PFSK-1 (cell line): Measurements from ENCODE around the gene BAMBI.

ENCODE experiments used
- FOXP2 ChIP-seq: optimal IDR thresholded peaks from 2 replicates; pipeline ENCODE3; 2011; ENCODE audit warnings: borderline replicate concordance, control low read depth, inconsistent platforms; ENCODE audit not compliant: insufficient read depth; ENCODE audit errors: extremely low read length, extremely low read depth
- POLR2AphosphoS5 ChIP-seq: IDR thresholded peaks from 2 replicates; pipeline ENCODE4 v1.6.1; 2012; ENCODE audit warnings: low read depth, mild to moderate bottlenecking, control low read depth, low read length, moderate library complexity
- SIN3A ChIP-seq: IDR thresholded peaks from 2 replicates; pipeline ENCODE4 v1.6.1; 2012; ENCODE audit warnings: mild to moderate bottlenecking, low read length, moderate library complexity, borderline replicate concordance; ENCODE audit not compliant: insufficient read depth
- TF ChIP-seq, protein P1 (sequence below), 2 experiments: IDR thresholded peaks; 2 replicates each; pipeline versions ENCODE4 v1.6.1 to v1.8.0; 2011 to 2012; ENCODE audit warnings: low read depth in 2 of 2, low read length in 2 of 2, control low read depth in 1 of 2, inconsistent platforms in 1 of 2, mild to moderate bottlenecking in 1 of 2, moderate library complexity in 1 of 2; ENCODE audit not compliant: insufficient read depth in 1 of 2

DNA sequence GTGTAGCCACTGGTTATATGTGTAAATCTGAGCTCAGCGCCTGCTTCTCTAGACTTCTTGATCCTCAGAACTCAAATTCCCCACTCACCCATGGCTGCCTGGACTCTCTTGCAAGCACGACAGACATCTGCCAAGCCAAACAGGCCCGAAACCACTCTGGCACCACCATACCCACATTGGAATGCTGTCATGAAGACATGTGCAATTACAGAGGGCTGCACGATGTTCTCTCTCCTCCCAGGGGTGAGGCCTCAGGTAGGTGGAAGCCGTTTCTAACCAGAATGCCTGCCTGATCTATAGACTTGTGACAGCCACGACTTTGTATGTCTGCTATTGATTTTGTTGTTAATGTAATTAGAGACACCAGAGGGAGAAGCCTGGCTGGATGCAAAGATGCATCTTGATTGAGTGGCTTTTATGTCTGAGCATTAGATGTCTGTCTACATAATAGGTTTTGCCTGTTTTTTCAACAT is 4.0 kb downstream of the BAMBI start:
- no peak for TF ChIP-seq POLR2AphosphoS5
- TF ChIP-seq, protein P1, sequence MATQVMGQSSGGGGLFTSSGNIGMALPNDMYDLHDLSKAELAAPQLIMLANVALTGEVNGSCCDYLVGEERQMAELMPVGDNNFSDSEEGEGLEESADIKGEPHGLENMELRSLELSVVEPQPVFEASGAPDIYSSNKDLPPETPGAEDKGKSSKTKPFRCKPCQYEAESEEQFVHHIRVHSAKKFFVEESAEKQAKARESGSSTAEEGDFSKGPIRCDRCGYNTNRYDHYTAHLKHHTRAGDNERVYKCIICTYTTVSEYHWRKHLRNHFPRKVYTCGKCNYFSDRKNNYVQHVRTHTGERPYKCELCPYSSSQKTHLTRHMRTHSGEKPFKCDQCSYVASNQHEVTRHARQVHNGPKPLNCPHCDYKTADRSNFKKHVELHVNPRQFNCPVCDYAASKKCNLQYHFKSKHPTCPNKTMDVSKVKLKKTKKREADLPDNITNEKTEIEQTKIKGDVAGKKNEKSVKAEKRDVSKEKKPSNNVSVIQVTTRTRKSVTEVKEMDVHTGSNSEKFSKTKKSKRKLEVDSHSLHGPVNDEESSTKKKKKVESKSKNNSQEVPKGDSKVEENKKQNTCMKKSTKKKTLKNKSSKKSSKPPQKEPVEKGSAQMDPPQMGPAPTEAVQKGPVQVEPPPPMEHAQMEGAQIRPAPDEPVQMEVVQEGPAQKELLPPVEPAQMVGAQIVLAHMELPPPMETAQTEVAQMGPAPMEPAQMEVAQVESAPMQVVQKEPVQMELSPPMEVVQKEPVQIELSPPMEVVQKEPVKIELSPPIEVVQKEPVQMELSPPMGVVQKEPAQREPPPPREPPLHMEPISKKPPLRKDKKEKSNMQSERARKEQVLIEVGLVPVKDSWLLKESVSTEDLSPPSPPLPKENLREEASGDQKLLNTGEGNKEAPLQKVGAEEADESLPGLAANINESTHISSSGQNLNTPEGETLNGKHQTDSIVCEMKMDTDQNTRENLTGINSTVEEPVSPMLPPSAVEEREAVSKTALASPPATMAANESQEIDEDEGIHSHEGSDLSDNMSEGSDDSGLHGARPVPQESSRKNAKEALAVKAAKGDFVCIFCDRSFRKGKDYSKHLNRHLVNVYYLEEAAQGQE (IDR thresholded peaks at IDR 0.05; ENCODE audit: insufficient read depth in 1 of 2, low read depth in 2 of 2, low read length in 2 of 2): no peak
- no peak for TF ChIP-seq FOXP2
- TF ChIP-seq SIN3A: no peak
